Glomerular visceral epithelial cell (primary cell): ENCODE measurements around the gene TMEM134.

Experiments
- DNase-seq: peaks from one replicate; pipeline ENCODE4 v3.0.0-alpha.2; 2016; ENCODE audit errors: extremely low spot score

The TMEM134 gene

DNA sequence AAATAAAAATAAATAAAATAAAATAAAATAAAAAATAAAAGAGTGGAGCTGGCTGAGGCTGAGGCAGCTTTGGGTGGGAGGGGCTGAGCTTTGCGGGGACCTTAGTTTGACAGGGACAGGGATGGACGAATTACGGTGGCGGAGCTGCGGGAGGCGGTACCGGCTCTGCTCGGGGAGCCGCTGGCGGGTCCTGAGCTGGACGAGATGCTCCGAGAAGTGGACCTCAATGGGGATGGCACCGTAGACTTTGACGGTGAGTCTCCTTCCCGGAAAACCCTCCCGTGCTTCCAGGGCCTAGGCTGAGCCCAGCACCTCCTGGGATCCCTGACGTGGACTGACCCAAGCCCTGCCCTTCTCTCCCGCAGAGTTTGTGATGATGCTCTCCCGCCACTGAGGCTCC lies 10.8 kb downstream of the TMEM134 start:
- DNase-seq: no peak

DNA sequence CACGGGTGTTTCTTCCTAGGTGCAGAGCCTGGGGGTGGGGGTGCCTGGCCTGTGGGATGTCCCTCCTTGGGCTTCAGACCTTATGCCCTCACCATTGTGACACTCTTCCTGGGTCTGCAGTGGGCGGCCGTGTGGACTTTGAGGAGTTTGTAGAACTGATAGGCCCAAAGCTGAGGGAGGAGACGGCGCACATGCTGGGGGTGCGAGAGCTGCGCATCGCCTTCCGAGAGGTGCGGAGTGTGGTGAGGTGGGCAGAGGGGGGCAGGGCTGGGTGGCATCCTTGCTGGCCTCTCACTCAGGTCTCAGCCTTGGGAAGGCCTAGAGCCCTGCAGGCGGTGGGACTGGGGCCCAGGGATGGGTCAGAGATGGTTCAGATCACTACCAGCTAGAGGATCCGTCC lies 11.6 kb downstream of the TMEM134 start:
- no peak for DNase-seq

DNA sequence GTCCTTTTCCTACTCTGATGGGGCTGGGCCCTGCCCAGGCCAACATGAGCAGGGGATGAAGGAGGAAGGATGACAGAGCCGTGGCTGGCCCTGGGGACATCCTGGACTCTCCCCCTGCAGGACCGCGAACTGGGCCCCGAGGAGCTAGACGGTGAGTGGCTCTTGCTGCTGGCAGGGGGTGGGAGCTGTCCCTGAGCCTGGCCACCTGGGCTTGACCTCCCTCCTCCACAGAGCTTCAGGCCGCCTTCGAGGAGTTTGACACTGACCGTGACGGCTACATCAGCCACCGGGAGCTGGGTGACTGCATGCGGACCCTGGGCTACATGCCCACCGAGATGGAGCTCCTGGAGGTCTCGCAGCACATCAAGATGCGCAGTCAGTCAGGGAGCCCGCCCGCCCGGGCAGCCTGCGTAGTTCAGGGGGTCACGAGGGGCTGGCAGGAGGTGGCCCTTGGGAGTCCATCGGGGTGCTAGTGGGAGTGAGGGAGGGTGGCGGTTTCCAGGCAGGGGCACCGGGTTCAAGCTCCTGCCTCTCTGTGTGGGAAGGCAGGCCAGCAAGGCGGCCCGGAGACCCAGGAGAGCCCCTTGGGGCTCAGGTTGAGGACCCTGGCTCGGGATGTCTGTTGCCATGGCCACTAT lies 12.9 kb downstream of the TMEM134 start:
- DNase-seq: no peak

DNA sequence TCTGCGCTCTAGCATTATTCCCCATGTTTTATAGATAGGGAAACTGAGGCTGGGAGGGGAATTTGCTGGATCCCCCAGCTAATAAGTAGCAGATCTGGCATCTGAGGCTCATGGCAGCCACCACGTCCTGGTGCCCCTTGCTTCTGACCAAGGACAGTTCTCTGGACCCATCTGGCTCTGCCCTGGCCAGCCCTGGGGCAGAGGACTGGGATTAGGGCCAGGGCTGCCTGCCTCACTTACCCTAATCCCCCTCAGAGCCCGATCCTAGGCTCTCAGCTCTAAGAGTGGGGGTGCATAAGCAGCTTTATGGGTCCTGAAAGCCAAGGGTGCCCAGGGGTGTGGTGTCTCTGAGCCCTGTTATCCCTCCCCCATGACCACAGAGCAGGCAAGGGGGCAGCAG lies 14.0 kb downstream of the TMEM134 start, which contains the start of gene CABP4:
CABP4 (plus strand) TSS at position 301 of the 400 bp plus-strand sequence; CDS start at position 371, 70 bp downstream.
- no peak for DNase-seq

DNA sequence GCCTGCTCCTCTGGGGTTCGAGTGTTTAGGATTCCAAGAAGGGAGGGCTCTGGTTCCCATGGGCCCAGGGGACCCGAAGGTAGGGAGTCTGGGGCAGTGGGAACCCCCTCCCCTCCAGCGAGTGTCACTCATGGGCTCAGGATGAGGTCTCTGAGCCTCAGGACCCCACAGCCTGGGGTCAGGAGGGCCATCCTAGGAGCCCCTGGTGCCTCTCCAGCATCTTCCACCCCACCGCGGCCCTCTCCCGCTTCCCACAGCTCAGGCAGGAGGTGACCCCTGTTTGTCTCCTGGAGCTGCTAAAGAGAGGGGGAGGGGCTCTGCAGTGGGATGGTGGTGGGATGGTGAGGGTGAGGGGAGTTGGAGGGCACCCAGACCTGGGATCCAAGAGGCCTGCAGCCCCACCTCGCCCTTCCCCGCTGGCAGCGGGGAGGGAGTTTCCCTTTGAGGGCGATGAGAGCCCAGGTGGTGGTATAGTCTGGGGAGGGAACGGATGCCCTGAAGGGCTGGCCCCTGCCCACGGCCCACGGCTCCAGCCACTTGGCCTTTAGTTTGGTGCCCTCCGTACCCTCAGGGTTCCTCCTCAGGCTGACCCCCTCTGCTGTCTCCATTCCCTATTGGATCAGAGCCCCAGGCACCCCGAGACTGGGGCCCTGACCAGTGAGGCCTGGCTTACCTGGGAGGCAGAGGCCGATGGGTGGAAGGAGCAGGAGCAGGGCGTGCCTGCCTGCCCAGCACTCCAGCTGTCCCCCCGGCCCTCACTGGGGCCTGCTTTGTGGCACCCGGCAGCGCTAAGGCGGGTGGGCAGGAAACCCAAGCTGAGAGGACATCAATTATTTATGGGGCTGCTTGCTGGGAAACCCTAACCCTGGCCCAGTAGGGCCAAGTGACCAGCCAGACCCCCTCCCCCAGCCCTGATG lies 15.0 kb downstream of the TMEM134 start:
- no peak for DNase-seq

DNA sequence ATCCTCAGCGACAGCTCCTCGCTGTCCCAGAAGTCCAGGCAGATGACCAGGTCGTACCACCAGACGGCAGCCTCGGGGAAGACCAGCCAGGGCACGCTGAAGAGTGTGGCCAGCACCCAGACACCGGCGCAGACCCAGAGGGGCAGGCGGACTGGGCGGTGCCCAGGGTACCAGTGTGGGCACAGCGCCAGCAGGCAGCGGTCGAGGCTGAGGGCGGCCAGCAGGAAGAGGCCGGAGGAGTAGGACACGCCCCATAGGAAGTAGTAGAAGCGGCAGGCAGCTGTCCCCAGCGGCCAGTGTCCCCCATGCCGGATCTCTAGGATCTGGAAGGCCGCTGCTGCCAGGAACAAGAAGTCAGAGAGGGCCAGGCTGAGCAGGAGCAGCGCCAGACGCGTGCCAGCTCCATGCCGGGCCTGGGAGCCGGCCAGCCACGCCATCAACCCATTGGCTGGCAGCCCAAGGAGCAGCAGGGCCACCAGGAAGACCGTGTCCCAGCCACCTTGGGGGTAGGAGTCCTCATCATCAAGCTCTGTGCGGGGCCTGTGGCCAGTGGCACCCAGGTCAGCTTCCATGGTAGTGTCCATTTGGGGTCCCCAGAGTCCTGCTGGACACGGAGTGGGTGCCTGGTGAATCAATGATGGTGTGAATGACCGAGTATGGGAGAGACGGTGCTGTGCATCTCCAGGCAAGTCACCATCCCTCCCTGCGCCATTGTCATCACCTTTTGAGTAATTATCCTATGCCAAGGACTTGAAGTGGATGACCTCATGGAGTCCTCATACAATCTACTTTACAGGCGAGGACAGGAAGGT lies 16.7 kb downstream of the TMEM134 start, which contains the start of gene GPR152:
GPR152 (minus strand) TSS at position 589 of the 812 bp plus-strand sequence; CDS start at position 584, 5 bp downstream.
- no peak for DNase-seq

DNA sequence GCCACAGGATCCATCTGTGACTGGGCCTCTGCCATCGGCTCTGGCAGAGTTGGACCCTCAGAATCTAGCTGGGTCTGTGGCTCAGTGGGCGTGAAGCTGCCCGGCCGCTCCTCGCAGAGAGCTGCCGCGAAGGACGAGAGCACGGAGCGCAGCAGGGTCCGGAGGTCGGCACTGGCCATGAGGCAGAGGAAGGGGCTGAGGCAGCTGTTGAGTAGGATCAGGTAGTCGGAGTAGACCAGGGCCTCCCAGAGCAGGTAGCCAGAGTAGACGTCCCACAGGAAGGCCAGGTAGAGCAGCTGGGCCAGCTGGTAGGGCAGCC lies 17.4 kb downstream of the TMEM134 start:
- DNase-seq: no peak

DNA sequence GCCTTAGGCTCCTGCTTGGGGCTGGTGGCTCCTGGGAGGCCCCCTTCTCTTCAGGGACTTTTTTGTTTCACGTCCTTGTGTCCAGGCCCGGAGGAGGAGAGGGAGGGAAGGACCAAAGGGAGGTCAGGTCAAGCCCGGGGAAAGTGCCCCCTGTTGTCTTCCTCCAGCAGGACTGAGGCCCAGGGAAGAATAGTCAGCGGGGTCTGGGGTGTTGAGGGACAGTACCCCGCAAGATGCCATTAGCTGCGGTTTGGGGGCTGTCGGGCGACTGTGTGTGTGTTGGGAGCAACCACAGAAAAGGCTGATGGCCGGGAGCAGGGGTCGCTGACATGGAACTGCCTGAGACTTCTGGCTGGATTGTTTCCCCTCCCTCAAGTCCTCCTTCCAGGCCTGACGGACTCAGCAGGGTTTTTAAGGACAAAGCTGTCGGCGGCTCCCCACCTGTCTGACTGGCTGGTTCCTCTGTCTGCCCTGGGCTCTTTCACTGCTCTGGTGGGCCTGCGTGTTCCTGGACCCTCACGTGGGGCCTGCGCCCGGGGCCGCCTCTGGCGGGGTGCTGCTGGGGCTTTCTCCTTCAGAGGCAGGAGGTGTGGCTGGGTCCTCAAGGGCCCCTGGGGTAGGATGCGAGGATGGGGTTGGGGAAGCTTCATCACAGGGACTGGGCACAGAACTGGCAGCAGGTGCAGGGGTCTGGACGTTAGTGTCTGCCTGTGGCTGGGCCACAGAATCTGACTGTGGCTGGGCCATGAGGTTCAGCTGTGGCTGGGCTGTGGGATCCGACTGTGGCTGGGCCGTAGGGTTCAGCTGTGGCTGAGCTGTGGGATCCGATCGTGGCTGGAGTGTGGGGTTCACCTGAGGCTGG lies 18.0 kb downstream of the TMEM134 start:
- no peak for DNase-seq

DNA sequence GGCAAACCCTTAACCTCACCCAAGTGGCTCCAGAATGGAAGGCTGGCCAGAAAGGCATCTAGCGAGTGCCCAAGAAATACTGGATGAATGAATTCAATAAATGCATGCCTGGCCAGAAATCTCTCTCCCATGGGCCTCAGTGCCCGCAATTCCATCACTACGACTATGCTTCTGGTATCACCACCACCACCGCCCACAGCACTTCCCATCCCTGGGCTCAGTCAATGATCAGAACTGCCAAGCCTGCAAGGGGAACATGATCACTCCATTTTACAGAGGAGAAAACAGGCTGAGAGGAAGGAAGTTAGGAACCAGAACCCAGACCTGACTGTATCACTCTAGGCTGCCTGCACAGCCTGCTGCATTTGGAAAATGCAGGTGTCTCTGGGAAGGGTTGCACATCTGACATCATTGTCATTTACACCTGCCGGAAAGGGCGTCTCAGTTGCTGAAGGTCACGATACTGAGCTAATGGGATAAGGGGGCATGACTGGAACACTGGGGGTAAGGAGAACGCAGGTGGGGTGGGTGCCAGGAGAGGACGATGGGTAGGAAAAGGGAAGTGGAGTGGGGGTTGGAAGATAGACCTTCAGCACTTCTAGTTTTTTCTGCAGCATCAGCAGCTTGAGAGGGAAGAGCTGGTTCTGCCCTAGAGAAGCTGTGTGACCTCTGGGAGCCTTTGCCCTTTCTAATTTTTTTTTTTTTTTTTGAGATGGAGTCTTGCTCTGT lies 19.8 kb downstream of the TMEM134 start:
- DNase-seq: no peak

DNA sequence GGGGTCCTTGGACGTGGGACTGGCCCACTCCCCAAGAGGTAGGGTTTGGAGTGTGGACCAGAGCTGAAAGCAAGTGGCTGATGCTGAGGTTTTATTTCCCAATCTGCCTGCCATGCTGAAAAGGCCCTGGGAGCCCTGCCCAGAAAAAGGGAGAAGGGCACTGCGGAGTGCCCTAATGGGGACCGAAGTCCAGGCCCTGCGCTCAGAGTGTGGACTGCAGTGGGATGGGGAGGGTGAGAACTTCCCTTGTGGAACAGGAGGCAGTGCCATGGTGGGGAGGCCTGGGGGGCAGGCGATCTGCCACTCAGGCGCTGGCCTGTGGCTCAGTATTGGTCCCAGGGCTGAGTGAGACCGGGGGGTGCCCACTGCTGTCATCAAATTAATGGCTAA lies 20.8 kb downstream of the TMEM134 start:
- no peak for DNase-seq

DNA sequence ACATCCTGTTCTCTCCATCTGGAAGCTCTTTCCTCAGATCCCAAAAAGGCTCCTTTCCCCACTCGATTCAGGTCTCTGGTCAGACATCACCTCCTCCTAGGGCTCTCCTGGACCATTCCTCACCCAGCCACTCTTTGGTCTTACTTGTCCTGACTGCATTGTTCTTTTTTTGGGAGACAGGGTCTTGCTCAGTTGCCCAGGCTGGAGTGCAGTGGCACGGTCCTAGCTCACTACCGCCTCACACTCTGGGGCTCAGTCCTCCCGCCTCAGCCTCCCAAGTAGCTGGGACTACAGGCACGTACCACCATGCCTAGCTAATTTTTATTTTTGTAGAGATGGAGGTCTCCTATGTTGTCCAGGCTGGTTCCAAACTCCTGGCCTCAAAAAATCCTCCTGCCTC lies 23.5 kb downstream of the TMEM134 start:
- DNase-seq: no peak

DNA sequence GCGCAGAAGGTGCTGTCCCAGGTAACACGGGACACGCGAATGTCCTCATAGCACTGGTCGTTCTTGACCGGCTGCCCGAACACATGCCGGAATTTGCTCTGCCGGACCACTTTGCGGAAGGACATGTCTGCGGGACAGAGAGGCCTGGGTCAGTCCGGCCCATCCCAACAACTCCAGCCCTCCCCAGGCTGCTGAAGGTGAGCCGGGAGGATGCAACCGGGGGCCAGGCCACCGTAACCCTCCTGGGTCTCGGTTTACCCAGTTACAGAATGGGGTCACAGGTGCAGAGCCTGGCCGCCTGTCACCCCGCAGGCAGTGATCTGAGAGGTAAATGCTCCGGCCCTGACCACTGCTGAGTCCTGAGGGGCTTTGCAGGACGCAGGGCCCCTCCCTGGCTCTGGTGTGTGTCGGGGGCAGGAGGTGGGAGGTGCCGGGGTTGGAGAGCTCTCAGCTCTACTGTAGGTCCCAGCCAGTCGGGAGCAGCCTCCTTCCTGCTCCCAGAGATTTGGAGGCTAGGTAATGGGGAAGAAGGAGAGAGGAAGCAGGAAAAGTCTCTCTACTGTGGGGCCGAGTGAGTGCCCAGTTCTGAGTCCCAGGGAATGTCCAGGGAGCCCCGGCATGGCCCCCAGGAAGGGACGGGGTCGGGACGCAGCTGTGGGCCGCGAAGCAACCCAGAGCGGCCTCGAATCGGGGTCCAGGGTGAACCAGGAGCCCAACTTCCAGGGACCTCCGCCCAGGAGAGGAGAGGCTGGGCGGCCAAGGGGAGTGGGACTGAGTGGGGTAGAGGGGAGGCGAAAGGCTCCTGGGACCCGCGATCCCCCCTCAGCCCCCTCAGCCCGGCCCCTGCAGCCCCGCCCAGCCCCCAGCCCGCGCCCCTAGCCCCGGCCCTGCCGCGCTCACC lies 26.3 kb downstream of the TMEM134 start:
- no peak for DNase-seq

DNA sequence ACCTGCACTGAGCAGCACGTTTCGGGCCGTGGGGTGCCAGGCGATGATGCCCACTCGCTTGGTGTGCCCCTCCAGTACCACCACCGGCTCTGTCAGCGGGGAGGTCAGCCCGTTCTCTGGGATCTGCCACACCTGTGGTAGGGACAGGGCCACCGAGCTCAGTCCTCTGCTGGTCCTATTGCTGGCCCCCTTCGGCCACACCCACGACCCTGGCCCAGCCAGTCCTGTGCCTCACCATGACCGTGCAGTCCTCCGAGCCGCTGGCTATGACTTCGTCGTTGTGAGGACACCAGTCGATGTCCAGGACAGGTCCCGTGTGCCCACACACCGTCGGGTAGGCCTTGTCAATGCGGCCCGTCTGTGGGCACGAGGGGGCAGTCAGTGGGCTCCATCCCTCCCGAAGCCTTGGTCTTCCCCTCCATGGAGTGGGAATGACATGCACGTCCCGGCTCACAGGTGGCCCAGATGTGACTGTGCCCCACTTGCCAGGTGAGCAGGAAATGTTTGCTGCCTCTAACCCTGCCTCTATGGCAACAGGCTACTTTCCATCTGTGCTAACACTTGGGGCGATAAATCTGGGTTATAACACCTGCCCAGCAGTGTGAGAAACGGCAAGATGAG lies 27.2 kb downstream of the TMEM134 start:
- DNase-seq: no peak

DNA sequence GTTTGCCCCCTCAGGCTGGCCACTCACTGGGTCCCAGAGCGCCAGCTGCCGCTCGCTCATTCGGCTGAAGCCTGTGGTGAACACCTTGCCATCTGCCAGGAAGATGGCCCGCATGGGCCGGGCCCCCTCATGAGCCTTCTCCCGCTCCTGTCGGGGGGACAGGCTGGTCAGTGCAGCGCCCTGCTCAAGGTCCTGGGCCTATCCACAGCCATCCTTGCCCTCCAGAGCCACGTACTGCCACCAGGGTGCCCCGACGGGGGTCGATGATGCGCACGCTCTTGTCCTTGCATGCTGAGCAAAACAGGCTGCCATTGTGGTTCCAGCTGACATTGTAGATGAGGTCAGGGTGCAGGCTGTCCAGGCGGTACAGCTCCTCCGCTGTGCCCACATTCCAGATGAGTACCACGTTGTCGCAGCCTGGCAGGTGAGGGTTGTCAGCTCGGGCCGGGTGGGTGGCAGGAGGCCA lies 27.9 kb downstream of the TMEM134 start:
- no peak for DNase-seq

DNA sequence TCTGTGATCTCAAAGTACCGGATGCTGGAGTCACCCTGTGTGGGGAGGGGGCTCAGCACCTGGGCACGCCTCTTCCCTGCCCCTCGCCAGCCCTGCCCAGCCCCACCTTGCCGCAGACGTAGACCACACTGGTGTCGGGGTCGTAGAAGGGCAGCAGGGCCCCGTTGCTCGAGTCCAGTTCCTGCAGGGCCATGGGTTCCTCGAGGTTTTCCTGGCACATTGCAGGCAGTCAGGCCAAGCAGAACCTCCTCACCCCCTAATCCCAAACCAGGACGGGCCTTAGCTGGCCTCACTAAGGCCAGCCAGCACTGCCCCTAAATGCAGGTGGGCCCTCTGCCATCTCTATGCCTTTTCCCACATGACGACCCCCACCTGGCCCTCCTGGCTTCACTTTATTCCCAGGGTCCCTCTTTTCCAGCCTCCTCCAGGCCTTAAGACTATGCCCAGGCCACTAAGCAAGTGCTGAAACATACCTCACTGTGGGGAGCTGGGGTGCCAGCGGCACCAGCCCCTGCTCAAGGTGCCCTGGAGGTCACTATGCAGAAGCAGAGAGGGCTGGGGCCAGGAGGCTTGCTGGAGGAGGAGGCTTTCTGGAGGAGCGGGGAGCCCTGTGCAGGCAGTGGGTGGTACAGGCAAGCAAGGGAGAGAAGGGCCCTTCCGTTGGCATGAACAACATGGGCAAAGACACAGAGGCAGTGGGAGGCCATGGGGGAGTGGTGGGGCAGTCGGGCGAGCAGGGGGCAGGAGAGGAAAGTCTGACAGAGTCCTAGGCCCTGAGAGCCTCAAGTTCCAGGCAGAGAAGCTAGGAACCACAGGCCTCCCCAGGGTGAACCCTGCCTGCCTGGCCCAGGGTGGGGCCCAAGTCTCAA lies 28.6 kb downstream of the TMEM134 start:
- DNase-seq: no peak

DNA sequence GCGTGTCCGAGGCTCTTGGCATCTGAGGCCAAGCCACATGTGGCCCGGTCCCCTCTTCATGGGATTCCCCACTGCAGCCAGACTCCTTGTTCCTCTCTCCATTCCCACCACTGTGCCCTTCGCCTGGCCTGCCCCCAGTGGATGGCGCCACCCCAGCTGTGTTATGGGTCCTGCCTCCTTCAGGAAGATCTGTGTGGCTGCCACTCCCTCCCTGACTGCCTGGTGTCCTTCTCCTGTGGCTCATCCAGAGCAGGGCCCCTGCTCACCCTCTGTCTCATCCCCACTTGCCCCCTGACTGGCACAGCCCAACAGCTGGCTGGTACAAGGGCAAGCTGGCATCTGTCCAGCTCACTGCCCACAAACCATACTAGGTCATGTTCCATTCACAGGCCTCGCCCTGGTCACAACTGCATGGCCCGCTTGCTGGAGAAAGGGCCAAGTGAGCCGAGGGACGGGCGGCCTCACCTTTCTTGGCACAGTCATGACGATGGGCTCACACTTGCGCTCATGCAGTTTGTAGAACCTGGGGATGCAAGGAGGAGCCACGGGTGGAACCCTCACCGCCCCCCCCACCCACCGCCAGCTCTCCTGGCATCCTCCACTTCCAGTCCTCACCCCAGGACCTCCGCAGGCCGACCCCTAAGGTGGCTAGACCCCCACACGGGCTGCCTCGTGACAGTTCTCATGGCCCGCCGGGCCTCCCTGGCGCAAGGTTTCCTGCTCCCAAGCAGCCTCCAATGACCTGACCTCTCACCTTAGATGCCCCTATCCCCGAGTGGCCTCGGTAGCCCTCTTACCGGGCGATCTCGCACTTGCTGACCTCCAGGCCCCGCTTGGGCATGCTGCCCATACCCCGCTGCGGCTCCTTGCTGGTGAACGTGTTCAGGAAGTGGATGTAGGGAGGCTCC lies 29.5 kb downstream of the TMEM134 start:
- peak; percentile 56 for DNase-seq
